Endodermal cell (in vitro differentiated cells): Measurements from ENCODE around the gene DNMT3A. TPM values are rescaled to one million over a fixed set of nuclear protein-coding genes. Genes with fewer than 3 reads are reported as not detected.

Source experiments
- DNase-seq: peaks from one replicate; pipeline ENCODE4 v3.0.0-alpha.2; 2017
- H3K27ac ChIP-seq: 2 replicates; pipeline ENCODE4 v1.5.1; 2013; ENCODE audit warnings: mild to moderate bottlenecking, low read depth, low read length, moderate library complexity
- H3K27me3 ChIP-seq: 2 replicates; pipeline ENCODE4 v1.6.1; 2013; ENCODE audit warnings: mild to moderate bottlenecking, low read length, moderate library complexity; ENCODE audit not compliant: insufficient read depth, control insufficient read depth, poor library complexity, severe bottlenecking
- H3K36me3 ChIP-seq: 2 replicates; pipeline ENCODE4 v1.7.0; 2013; ENCODE audit warnings: mild to moderate bottlenecking, low read length, moderate library complexity; ENCODE audit not compliant: control insufficient read depth, insufficient read depth
- H3K4me1 ChIP-seq: one replicate; pipeline ENCODE4 v1.7.0; 2013; ENCODE audit warnings: low read length; ENCODE audit not compliant: control insufficient read depth, insufficient read depth
- H3K4me3 ChIP-seq: 2 replicates; pipeline ENCODE4 v1.5.1; 2013; ENCODE audit warnings: mild to moderate bottlenecking, low read length, moderate library complexity
- H3K9ac ChIP-seq: 2 replicates; pipeline ENCODE4 v1.6.1; 2013; ENCODE audit warnings: mild to moderate bottlenecking, low read length, moderate library complexity; ENCODE audit not compliant: poor library complexity, severe bottlenecking; ENCODE audit errors: extremely low read depth
- H3K9me3 ChIP-seq: 2 replicates; pipeline ENCODE4 v1.6.1; 2013; ENCODE audit warnings: mild to moderate bottlenecking, low read length, moderate library complexity; ENCODE audit not compliant: control insufficient read depth
- H3K27ac Mint-ChIP-seq: 2 replicates; pipeline ENCODE4 v1.8.0; 2020; ENCODE audit warnings: mixed read lengths
- H3K27me3 Mint-ChIP-seq: 2 replicates; pipeline ENCODE4 v1.8.0; 2021; ENCODE audit warnings: mild to moderate bottlenecking, mixed read lengths; ENCODE audit not compliant: insufficient read depth
- H3K36me3 Mint-ChIP-seq: 2 replicates; pipeline ENCODE4 v1.8.0; 2020; ENCODE audit warnings: low read depth, mixed read lengths
- H3K4me1 Mint-ChIP-seq: 2 replicates; pipeline ENCODE4 v1.8.0; 2020; ENCODE audit warnings: mixed read lengths
- H3K4me3 Mint-ChIP-seq: 2 replicates; pipeline ENCODE4 v1.8.0; 2020; ENCODE audit warnings: mild to moderate bottlenecking, moderate library complexity, mixed read lengths
- H3K9me3 Mint-ChIP-seq: 2 replicates; pipeline ENCODE4 v1.8.0; 2020; ENCODE audit warnings: mild to moderate bottlenecking, mixed read lengths
- CTCF ChIP-seq: fragments of 200-600 bp; sonication (generic); conservative IDR thresholded peaks from 2 replicates; pipeline ENCODE4 v1.5.0; 2021; ENCODE audit warnings: antibody characterized with exemption, mild to moderate bottlenecking
- WGBS, 2 experiments: methylation state at CpG; one replicate each; pipeline versions ENCODE4 v1.1.5 to v1.1.7; 2013; ENCODE audit warnings: missing lambda C conversion rate in 2 of 2, mixed read lengths in 1 of 2; ENCODE audit not compliant: insufficient coverage in 1 of 2, insufficient read length in 1 of 2; 5-methylcytosine and 5-hydroxymethylcytosine counted together
- total RNA-seq, 2 donors: library from RNA; stranded (reverse); fragmentation: NEBNext Ultra II Directional in 1 of 2; extraction: Animal tissue kit (Norgen Biotek cat#: 25700) in 1 of 2; gene quantifications; 2 replicates in 1 of 2; 3 replicates in 1 of 2; pipeline ENCODE4 v1.2.1, GENCODE V29; 2021

DNMT3A gene
- total RNA-seq, 2 donors from 2014 or later: 124 to 139 TPM

GRCh38 chr2:25349397-25349796, 7.7 kb upstream of the DNMT3A start:
- H3K9ac ChIP-seq: no peak overlapping the region
- DNase-seq: peak; percentile 40
- Mint-ChIP-seq H3K4me3 (no peak overlapping the region), H3K27ac (no peak overlapping the region), H3K27me3 (peaks cover 30% of the 10 kb centered on the region), H3K36me3 (no peaks in the 10 kb centered on the region), H3K9me3 (no peaks in the 10 kb centered on the region), H3K4me1 (no peaks in the 10 kb centered on the region)
- no peak overlapping the region for H3K4me3 ChIP-seq
- H3K27ac ChIP-seq: no peak overlapping the region
- H3K4me1 ChIP-seq: no peaks in the 10 kb centered on the region
- peaks cover 6% of the 10 kb centered on the region for H3K27me3 ChIP-seq
- TF ChIP-seq CTCF: no peak
- 90 to 91% methylated on average over 5 to 7 of the region's 7 CpGs for WGBS, 2 experiments
- no peaks in the 10 kb centered on the region for H3K36me3 ChIP-seq
- H3K9me3 ChIP-seq: no peaks in the 10 kb centered on the region

GRCh38 chr2:25347846-25348245, 6.1 kb upstream of the DNMT3A start:
- Histone ChIP-seq H3K27ac (no peak overlapping the region), H3K9ac (no peak overlapping the region), H3K4me1 (no peaks in the 10 kb centered on the region), H3K9me3 (no peaks in the 10 kb centered on the region), H3K36me3 (no peaks in the 10 kb centered on the region), H3K27me3 (peaks cover 20% of the 10 kb centered on the region), H3K4me3 (no peak overlapping the region)
- DNase-seq: no peak
- no peak for TF ChIP-seq CTCF
- Mint-ChIP-seq H3K27me3 (peaks cover 43% of the 10 kb centered on the region), H3K9me3 (no peaks in the 10 kb centered on the region), H3K36me3 (no peaks in the 10 kb centered on the region), H3K4me1 (no peaks in the 10 kb centered on the region), H3K27ac (no peak overlapping the region), H3K4me3 (no peak overlapping the region)
- WGBS, 2 experiments: 75 to 86% methylated on average over 2 of the region's 2 CpGs

- peak; percentile 39 for DNase-seq
- H3K27me3 ChIP-seq: peaks cover 18% of the 10 kb centered on the region
- H3K4me3 ChIP-seq: no peak overlapping the region
- H3K4me1 ChIP-seq: no peaks in the 10 kb centered on the region
- Mint-ChIP-seq H3K27ac (no peak overlapping the region), H3K4me3 (no peak overlapping the region), H3K36me3 (no peaks in the 10 kb centered on the region), H3K27me3 (peaks cover 43% of the 10 kb centered on the region), H3K4me1 (no peaks in the 10 kb centered on the region), H3K9me3 (no peaks in the 10 kb centered on the region)
- TF ChIP-seq CTCF: no peak
- WGBS, 2 experiments: 84% methylated on average over 4 to 7 of the region's 7 CpGs
- H3K27ac ChIP-seq: no peak overlapping the region
- no peaks in the 10 kb centered on the region for H3K9me3 ChIP-seq
- no peak overlapping the region for H3K9ac ChIP-seq
- no peaks in the 10 kb centered on the region for H3K36me3 ChIP-seq
Observed at GRCh38 chr2:25347205-25347815, 5.6 kb upstream of the DNMT3A start.
